Activated CD4-positive, alpha-beta T cell treated with anti-CD3 and anti-CD28 coated beads for 48 hours (primary cell): Measurements from ENCODE around the gene SMURF2.
"Not testable (repeated sequence)": the region's sequence is repeated elsewhere in the genome, so short reads cannot be mapped to it uniquely, and the experiment has no call there.

ENCODE experiments used
- DNase-seq: peaks from one replicate; pipeline ENCODE4 v3.0.0-alpha.2; 2020

SMURF2 gene

GRCh38 chr17:64664299-64664981 lies 2.3 kb upstream of the SMURF2 start:
- DNase-seq, result not testable (repeated sequence)

- not testable (repeated sequence) for DNase-seq
These were observed 1.7 kb upstream of the SMURF2 start for GRCh38 chr17:64663836-64664235.

GRCh38 chr17:64662774-64663367 lies 764 bp upstream of the SMURF2 start:
- DNase-seq, result no peak

GRCh38 chr17:64661726-64661975 lies 456 bp downstream of the SMURF2 start:
- DNase-seq, result no peak

- DNase-seq, result peak; percentile 45
These were observed 955 bp downstream of the SMURF2 start for GRCh38 chr17:64660978-64661725.

- DNase-seq, result not testable (repeated sequence)
These were observed 1.7 kb downstream of the SMURF2 start for GRCh38 chr17:64660195-64660977.

- no peak for DNase-seq
These were observed 3.2 kb downstream of the SMURF2 start for GRCh38 chr17:64658931-64659330.

- DNase-seq, result no peak
These were observed 4.4 kb downstream of the SMURF2 start for GRCh38 chr17:64657610-64658125.

- DNase-seq, result no peak
These were observed 6.4 kb downstream of the SMURF2 start for GRCh38 chr17:64655704-64656103.

GRCh38 chr17:64653985-64654355 lies 8.1 kb downstream of the SMURF2 start:
- DNase-seq, result no peak

- DNase-seq, result no peak
These were observed 8.7 kb downstream of the SMURF2 start for GRCh38 chr17:64653325-64653984.

- no peak for DNase-seq
These were observed 10.2 kb downstream of the SMURF2 start for GRCh38 chr17:64651889-64652288.

GRCh38 chr17:64648234-64648633 lies 13.9 kb downstream of the SMURF2 start:
- DNase-seq, result no peak

GRCh38 chr17:64647817-64648216 lies 14.3 kb downstream of the SMURF2 start:
- no peak for DNase-seq

GRCh38 chr17:64639516-64639915 lies 22.6 kb downstream of the SMURF2 start:
- DNase-seq, result no peak

- DNase-seq, result no peak
These were observed 23.4 kb downstream of the SMURF2 start for GRCh38 chr17:64638552-64639203.

- peak; percentile 21 for DNase-seq
These were observed 26.3 kb downstream of the SMURF2 start for GRCh38 chr17:64635647-64636305.

- no peak for DNase-seq
These were observed 27.9 kb downstream of the SMURF2 start for GRCh38 chr17:64634218-64634617.

GRCh38 chr17:64632606-64633005 lies 29.5 kb downstream of the SMURF2 start:
- no peak for DNase-seq

- no peak for DNase-seq
These were observed 29.9 kb downstream of the SMURF2 start for GRCh38 chr17:64632194-64632593.
